Kidney capillary endothelial cell (primary cell): Measurements from ENCODE around the gene MMAB.
"Not testable (repeated sequence)": the region's sequence is repeated elsewhere in the genome, so short reads cannot be mapped to it uniquely, and the experiment has no call there.

Experiments used
- DNase-seq: peaks from one replicate; pipeline ENCODE4 v3.0.0-alpha.2; 2018; ENCODE audit warnings: low spot score

Gene MMAB

DNA sequence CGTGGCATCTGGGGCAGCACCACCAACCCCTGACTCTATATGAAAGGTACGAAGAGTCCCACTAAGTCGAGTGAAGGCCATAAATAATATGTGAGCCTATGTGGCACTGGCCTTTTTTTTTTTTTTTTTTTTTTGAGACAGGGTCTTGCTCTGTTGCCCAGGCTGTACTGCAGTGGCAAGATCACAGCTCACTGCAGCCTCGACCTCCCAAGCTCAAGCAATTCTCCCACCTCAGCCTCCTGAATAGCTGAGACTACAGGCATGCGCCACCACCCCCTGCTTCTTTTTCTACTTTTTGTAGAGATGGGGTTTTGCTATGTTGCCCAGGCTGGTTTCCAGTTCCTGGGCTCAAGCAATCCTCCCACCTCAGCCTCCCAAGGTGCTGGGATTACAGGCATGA is 28.8 kb upstream of the MMAB start:
- DNase-seq, result not testable (repeated sequence)

DNA sequence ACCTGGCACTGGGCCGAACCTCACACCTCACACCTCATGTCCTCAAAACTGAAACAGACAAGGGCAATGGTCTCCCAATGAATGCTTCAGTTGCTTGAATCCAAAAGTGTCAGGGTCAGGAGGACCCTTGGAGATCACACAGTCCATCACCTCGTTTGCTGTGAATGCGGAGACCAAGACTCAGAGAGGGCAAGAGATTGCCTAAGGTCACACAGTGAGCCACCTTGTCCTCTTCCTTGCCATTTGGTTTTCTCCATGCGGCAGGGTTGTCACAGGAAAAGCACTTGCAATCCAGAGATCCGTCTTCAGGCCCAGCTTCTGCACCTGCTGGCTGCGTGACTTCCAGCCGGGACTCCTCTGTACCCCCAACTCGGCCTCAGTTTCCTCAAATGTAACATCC is 28.3 kb upstream of the MMAB start:
- no peak for DNase-seq

DNA sequence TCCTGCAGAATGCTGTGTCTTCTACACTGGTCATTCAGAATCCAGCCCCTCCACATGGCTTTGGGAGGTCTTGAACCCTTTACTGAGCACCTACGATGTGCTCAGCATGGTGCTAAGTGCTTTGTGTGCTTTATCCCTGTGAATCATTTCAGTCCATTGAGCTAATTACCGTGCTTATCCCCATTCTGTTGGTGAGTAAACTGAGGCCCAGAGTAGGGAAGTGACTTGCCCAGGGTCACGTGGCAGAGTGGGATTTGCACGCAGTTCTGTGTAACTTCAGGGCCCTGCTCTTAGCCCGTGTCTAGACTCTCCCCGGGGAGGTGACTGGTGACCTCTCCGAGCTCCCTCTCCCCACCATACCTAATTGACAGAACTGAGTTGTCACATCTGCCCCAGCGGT is 27.7 kb upstream of the MMAB start:
- DNase-seq, result no peak

DNA sequence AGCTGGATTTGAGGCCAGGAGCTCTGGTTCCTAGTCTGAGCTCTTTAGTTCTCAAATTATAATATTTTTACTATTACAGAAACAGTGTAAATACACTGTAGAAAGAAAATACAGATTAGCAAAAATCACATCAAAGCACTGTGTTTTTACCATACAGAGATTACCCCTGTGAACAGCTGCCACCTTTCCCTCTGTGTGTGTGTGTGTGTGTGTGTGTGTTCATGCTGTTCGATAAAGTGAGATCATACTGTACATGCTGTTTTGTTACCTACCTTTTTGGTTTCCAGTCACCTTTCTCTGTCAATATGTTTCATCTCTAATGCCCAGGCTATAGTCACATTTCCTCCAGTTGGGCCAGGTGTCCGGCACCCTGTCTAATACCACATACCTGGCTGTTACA is 27.2 kb upstream of the MMAB start:
- no peak for DNase-seq

DNA sequence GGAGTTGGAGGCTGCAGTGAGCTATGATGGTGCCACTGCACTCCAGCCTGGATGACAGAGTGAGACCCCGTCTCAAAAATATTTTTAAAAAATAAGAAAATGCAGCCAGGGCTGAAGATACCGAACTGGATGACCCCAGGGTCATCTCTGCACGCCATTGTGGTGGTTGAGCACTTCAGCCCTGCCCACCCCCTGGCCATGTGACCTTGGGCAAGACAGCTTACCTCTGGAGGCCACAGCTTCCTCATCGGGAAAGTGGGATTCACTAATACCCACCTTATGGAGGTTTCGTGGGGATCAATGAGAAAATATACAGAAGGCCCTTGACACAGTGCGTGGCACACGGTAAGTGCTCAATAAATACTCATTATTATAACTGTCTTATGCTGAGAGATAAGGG is 25.8 kb upstream of the MMAB start:
- DNase-seq, result no peak

DNA sequence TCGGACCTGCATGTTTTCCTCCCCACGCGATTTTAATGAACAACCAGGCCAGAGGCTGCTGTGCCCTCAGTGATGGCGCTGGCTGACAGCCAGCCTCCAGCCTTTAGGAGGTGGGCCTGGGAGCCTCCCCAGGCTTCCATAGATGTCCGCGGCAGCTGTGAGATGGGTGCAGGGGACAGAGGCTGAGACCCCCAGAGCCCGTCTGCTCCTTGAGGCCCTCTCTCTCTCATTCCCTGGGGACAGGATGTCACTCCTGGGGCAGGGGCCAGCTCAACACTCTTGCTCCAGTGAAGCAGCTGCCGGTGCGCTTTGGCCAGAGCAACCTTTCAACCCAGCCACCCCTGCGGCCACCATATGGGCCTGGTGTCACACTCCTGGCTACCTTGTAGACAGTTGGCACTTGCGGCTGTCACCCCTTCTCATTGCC is 25.1 kb upstream of the MMAB start:
- no peak for DNase-seq

DNA sequence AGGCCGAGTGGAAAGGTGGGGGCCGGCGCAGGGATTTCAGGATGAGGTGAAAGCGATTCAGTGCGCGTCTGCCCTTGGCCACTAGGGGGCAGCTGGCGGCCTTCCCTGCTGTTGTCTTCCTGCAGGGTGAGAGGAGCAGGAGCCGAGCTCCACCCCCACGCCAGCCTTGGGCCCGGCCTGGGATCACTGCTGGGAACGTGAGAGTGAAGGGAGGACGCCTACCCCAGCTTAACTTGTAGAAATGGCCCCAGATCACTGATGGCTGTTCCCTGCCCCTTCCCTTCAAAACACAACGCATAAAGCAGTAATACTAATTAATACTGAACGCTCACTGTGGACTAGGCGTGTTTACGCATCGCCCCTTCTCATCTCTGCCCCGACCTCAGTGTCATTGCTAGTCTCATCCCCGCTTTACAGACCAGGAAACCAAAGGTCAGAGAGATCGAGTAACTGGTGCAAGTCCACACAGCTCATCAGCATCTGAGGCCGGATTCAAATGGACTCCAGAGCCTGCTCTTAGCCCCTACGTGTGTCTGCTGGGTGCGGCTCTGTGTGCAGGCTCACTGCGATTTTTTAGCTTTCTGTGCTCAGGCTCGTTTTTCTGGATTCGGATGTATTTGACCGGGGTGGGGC is 24.6 kb upstream of the MMAB start:
- DNase-seq, result peak; percentile 63

DNA sequence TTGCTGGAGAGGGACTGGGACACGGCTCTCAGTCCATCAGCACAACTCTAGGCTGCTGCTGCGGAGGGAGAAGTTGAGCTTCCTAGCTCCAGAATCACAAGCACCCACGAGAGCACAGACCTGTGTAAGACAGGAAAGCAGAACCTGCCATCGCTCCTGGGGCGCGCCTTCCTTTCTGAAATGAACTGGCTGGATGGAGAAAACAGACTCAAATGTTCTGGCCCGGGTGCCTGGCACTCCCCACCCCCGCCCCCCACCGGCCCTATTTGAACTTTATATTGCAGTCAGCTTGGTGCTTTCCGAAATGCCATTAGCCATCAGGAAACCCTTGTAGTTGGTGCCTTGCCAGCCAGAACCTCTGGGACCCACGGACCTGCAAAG is 24.1 kb upstream of the MMAB start:
- DNase-seq, result no peak

DNA sequence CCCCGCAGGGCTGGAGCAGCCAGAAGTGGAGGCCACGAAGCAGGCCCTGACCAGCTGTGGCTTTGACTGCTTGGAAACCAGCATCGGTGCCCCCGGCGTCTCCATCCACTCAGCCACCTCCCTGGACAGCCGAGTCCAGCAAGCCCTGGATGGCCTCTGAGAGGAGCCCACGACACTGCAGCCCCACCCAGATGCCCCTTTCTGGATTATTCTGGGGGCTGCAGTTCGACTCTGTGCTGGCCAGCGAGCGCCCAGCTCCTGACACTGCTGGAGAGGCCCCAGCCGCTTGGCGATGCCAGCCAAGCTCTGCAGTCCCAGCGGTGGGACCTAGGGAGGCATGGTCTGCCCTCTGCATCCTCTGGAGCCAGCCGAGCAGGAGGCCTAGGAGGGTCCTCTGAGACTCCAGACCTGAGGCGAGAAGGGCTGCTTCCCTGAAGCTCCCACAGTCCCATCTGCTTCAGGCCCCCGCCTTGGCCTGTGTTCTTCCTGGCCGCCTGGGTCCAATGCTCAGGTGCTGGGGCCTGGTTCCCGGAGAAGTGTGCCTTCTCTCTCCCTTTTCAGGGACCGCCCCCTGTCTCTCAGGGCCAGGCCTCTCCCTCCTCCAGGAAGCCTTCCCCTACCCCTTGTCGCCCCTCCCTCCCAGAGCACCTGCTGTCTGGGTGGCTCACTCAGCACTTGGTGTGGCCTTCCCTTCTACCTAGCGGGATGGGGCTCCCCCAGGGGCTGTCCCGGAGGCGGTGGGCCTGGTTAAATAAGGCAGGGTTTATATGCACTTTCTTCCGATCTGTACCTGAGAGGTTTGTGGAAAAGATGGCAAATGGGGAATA is 23.3 kb upstream of the MMAB start:
- DNase-seq, result no peak

DNA sequence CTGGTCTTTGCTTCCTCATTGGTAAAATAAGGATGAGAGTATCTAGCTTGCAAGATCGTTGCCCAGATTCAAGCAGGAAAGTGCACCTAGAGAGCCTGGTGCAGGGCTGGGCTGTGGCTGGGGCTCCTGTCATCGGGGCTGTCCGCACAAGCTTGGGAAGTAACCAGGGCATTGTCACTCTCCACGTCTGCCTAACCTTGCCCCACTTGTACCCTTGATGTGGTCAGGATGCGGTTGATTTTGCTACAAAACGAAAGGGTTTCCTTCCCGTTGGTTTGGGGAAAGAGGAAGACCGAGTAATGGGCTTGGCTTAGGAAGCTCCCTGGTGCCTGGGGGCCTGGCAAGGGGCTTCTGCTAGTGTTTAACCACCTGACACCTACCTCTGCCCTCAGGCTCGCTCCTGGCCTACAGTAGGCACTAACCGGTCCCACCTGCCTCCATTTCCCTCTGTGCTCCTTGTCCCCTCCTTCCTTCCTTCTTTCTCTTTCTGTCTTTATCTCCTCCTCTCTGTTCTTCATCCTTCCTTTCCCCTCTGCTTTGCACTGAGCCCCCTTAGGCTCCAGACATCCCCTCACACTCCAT is 22.1 kb upstream of the MMAB start:
- DNase-seq, result no peak

DNA sequence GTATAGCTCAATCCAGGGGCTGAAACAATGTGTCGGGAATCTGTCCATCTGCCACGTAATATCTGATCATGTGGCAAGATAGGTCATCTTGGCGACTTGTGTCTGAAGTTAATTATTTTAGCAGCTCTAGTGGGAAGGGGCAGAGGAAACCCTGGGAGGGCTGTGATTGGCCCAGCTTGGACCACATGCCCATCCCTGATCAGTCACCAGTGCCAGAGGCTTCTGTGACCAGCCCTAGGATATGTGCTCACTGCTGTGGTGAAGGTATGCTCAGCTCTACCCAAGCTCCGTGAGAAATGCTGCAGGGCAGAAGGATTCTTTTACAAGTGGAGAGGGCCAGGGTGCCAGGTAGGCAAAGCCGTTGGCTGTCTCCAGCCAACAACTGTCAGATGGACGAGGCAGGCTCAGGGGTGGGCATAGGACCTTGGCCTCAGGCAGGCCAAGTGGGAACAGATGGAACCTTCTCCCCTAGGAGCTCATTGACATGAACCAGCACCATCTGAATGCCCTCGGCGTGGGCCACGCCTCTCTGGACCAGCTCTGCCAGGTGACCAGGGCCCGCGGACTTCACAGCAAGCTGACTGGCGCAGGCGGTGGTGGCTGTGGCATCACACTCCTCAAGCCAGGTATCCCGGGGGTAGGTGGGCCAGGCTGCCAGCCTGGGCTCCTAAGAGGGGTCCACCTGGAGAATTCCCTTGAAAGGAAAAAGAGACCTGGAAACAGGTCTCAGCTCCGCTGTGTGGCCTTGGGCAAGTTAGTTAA is 21.4 kb upstream of the MMAB start:
- DNase-seq, result no peak

DNA sequence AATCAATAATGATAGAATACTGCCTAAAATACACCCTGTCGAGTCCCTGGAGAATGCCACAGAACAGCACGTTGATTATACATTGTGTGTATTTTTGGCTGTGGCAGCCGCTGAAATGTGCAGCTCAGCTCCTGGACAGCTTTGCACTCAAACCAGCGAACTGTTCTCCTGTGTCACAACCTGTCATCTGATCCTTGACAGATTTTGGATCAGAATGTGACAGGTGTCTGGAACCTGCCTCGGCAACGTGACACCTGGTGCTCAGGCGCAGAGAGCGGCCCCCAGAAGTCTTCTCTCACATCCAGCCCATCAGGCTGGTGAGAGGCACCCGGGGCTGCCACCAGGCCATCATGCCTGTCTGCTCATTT is 19.6 kb upstream of the MMAB start:
- no peak for DNase-seq

DNA sequence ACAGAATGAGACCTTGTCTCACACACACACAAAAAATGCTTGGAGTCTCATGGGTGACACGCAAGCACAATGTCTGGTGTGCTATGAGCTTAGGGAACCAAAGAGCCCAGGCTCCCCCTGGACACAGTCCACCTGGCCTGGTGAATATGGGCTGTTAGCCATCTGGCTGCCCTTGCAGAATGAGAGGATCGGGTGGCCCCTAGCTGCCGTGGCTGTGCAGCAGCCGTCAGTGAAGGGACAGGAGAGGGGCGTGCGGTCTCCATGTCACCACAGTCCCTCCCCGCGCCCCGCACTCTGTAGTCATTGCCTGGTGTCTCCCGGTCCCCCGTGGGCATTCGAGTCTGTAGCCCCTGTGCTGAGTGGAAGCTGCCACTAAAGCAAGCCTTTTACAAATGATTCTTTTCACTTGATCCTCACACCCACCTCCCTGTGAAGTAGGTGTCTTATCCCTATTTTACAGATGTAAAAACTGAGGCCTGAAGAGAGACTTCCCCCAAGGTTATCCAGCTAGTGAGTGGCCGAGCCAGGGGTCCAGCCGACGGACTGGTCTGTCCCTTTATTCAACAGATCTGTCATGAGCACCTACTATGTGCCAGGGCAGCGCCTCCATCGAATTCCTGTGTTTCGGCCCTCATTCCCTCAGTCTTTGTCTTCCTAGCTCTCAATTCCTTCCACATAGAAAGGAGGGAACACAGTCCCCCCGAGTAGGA is 19.0 kb upstream of the MMAB start:
- no peak for DNase-seq

DNA sequence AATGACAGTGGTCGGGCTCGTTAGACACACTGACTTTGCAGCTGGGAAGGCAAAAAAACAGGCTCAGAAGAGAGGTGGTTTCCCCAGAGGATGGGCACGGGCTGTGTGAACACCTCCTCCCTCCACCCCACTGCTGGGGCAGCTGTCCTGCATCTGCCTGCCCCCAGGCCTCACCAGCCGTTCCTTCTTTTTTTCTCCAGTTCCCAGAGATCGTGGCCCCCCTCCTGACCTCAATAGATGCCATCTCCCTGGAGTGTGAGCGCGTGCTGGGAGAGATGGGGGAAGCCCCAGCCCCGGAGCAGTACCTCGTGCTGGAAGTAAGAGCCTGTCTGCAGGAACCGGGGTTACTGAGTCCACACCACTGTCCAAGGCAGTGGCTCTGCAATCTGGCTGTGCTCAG is 17.7 kb upstream of the MMAB start:
- no peak for DNase-seq

DNA sequence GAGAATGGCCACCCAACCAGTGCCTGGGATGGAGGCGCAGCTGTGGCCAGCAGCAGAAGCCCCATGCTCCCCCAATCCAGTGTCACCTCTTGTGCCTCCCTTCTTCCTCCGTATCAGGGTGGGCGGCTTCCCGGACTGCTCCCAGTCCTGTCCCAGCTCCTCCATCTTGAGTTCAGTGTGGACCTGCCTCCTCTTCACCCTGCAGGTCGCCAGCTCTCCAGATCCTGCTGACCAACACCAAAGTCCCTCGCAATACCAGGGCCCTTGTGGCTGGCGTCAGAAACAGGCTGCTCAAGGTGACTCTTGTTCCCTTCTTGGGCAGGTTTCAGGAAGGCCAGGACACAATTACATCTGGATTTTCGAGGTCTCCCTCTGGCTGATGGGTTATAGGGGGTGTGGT is 17.3 kb upstream of the MMAB start:
- DNase-seq, result no peak

DNA sequence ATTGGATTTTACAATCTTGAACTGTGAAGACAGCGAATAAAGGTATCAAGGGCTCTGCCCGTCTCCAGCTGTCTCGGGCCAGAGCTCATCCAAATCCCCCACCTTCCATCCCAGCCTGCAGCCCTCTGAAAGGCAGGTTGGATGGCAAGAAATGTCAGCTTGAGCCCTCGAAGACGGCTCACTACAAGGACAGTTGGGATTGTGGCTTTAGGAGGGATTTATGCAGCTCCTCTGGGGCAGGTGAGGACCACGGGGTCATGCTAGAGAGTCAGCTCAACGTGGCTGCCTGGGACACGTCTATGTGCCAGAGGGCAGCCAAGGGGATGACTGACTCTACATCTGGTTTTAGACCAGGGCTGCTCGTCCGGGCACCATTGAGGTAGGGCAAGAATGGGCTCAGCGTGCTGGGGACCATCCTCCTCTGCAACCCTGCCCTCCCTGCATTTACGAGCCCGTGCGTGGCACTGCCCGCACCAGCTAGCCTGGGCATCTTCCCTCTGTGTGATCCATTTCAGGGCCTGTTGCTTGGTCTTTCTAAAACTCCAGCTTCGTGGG is 16.5 kb upstream of the MMAB start:
- no peak for DNase-seq

DNA sequence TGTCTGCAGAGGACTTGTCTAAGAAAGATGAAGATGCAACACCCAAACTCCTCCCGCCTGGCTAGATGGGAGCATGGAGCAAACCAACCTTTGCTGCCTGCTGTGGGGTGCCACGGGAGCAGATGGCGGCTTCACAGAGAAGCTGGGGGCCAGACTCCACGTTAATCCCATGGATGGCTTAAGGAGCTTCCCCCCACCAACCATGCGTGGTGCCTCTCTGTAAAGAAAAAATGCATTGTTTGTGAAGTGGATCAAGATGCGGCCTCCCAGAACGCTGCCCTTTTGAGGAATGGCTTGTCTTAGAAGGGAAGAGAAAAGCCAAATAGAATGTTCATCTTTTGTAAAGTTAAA is 15.9 kb upstream of the MMAB start:
- DNase-seq, result no peak

DNA sequence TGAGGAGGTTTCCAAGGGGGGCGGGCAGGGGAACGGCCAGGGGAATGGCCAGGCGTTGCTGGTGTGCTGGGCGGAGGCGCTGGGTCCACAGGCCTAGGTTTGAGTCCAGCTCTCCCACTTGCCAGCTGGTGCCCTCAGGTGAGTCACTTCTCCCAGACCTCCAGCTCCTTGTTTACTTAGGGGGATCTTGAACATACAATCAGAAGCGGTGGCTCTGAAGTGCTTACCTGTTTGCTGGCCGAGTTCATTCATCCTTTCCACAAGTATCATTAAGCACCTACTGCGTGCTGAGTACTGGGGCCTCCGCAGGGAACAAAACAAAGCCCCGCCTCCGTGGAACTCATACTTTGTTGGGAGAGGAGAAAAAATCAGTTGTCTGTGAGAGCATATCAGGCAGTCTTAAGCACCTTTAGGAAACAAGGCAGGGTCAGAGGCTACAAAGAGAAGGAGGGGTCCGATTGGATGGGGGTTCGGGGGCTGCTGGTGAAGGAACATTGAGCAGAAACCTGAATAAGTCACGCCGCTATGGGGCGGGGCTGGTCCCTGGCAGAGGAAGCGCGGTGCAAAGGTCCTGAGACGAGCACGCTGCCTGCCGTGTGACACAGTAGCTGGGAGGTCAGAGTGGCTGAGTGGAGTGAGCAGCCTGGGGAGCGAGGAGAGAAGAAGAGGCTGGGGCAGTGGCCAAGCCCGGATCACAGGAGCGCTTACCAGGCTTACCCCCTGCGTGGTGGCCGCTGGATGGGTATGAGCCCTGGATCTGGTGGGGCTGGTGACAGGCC is 15.3 kb upstream of the MMAB start:
- DNase-seq, result no peak

DNA sequence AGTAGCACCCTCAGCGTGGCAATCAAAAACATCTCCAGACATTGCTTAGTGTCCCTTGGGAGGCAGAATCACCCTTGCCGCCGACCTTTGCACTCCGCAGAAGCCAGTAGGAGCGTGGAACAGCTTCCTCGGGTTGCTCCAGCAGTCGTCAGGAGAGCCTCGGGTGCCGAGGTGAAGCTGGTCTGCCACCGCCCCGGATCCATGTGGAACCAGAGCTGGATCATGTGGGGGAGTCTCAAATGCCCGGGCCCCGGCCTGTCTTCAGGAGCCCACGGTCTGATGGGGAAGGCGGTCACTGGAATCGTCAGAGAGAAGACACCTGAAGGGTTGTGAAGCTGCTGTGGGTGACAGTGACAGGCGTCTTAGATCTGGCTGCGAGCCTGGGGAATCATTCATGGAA is 14.6 kb upstream of the MMAB start:
- no peak for DNase-seq

DNA sequence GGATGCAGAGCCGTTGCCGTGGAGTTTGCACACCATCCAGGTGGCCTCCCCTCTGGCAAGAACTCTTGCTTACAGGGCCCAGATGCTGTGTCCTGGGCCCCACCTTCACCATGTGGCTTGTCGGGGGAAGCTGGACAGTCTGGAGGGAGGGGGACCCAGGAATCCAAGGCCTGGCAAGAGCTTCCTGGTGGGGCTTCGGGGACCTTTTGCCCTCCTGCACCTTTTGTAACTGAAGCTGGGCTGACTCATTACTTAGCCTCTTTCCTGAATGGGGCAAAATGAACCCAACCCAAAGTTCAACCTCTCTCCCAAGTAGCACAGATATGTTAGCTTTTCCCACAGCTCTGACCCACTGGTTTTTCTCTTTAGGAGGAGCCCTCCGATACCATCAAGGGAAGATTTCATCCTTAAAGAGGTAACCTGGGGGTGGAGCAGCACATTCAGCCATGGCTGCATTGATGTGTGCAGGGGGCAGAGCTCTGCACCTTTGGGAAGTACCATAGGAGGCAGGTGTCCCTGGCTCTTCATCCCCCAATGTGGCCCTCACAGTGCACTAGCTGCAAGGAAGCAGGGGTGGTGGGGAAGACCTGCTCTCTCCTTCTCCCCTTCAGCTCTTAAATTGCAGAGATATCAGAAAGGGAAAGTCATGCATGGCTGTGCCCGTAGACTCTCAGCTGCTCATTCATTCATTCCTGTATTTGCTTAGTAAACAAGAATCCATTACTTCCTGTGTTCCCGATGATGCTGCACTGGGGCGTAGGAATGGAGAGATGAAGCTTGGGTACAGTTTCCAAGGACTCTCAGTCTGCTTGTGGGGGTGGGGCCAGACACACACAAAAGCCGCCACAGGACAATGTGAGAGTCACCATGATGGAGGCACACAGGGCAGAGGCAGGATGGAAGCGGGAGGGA is 13.3 kb upstream of the MMAB start:
- DNase-seq, result no peak
